ENCODE data around the gene CD1E.
"Not testable (repeated sequence)": the region's sequence is repeated elsewhere in the genome, so short reads cannot be mapped to it uniquely, and the experiment has no call there.

Gene CD1E

GRCh38 chr1:158353303-158354075, at the start of gene CD1E:
Gene CD1E (plus strand): TSS chr1:158353894. CDS start chr1:158353989, 95 bp downstream.
- DNase-seq = peak in 1 of 42 donors; percentile 1
- intact Hi-C loops (cut with DNase I) = no loop called here

GRCh38 chr1:158310623-158311022, 43.1 kb upstream of the CD1E start:
- intact Hi-C loops (cut with DNase I) = no loop called here
- no peak for DNase-seq

GRCh38 chr1:158311066-158311465, 42.6 kb upstream of the CD1E start:
- intact Hi-C loops (cut with DNase I) = no loop called here
- no peak for DNase-seq

GRCh38 chr1:158323866-158324265, 29.8 kb upstream of the CD1E start:
- intact Hi-C loops (cut with DNase I) = no loop called here

GRCh38 chr1:158324395-158324794, 29.3 kb upstream of the CD1E start:
- intact Hi-C loops (cut with DNase I) = no loop called here
- no peak for DNase-seq

More at GRCh38 chr1:158323866-158324265, 29.8 kb upstream of the CD1E start:
- no peak for DNase-seq

GRCh38 chr1:158327481-158327880, 26.2 kb upstream of the CD1E start:
- DNase-seq = no peak
- intact Hi-C loops (cut with DNase I) = no loop called here

- intact Hi-C loops (cut with DNase I) = no loop called here
- DNase-seq = no peak
Observed at GRCh38 chr1:158328426-158328825, 25.3 kb upstream of the CD1E start.

- intact Hi-C loops (cut with DNase I) = no loop called here
- no peak for DNase-seq
Observed at GRCh38 chr1:158329300-158329699, 24.4 kb upstream of the CD1E start.

- intact Hi-C loops (cut with DNase I) = no loop called here
Observed at GRCh38 chr1:158329733-158330132, 24.0 kb upstream of the CD1E start.

GRCh38 chr1:158330391-158331105, 23.1 kb upstream of the CD1E start:
- DNase-seq = no peak
- intact Hi-C loops (cut with DNase I) = no loop called here

More at GRCh38 chr1:158329733-158330132, 24.0 kb upstream of the CD1E start:
- no peak for DNase-seq

- intact Hi-C loops (cut with DNase I) = no loop called here
- DNase-seq = no peak
Observed at GRCh38 chr1:158331106-158331425, 22.6 kb upstream of the CD1E start.

GRCh38 chr1:158331481-158332150, 22.1 kb upstream of the CD1E start, which contains the start of gene CD1B:
Gene CD1B (minus strand): TSS chr1:158331531. CDS start chr1:158331423, 108 bp downstream.
- DNase-seq = no peak
- intact Hi-C loops (cut with DNase I) = no loop called here

GRCh38 chr1:158333405-158334155, 20.1 kb upstream of the CD1E start:
- intact Hi-C loops (cut with DNase I) = no loop called here
- no peak for DNase-seq

- intact Hi-C loops (cut with DNase I) = no loop called here
- DNase-seq = no peak
Observed at GRCh38 chr1:158334526-158335212, 19.0 kb upstream of the CD1E start.

GRCh38 chr1:158335213-158335532, 18.5 kb upstream of the CD1E start:
- intact Hi-C loops (cut with DNase I) = no loop called here

GRCh38 chr1:158336413-158336812, 17.3 kb upstream of the CD1E start:
- intact Hi-C loops (cut with DNase I); DNase-seq: not testable (repeated sequence)

More at GRCh38 chr1:158335213-158335532, 18.5 kb upstream of the CD1E start:
- DNase-seq = no peak

GRCh38 chr1:158348946-158349345, 4.7 kb upstream of the CD1E start:
- intact Hi-C loops (cut with DNase I); DNase-seq: not testable (repeated sequence)

- intact Hi-C loops (cut with DNase I) = no loop called here
- peak in 1 of 42 donors; percentile 1 for DNase-seq
Observed at GRCh38 chr1:158354255-158354654, 561 bp downstream of the CD1E start.

- DNase-seq = no peak
- intact Hi-C loops (cut with DNase I) = no loop called here
Observed at GRCh38 chr1:158355773-158356285, 2.1 kb downstream of the CD1E start.
